Measurements from ENCODE around the gene AP2B1. TPM values are rescaled to one million over a fixed set of nuclear protein-coding genes. Genes with fewer than 3 reads are reported as not detected.

The AP2B1 gene
- total RNA-seq, 1 donor from 2014 or later, result 330 TPM

- no peaks in the 10 kb centered on the region for H3K36me3 Mint-ChIP-seq (ENCODE audit: low read depth, unreplicated experiment)
- H3K4me1 Mint-ChIP-seq (ENCODE audit: unreplicated experiment), result peaks cover 4% of the 10 kb centered on the region
- TF ChIP-seq CTCF (IDR thresholded peaks at IDR 0.05; ENCODE audit: unreplicated experiment), result peak; percentile 25
- peaks cover 14% of the 10 kb centered on the region for H3K27me3 Mint-ChIP-seq (ENCODE audit: unreplicated experiment)
- H3K4me3 Mint-ChIP-seq (ENCODE audit: unreplicated experiment), result no peak overlapping the region
- H3K9me3 Mint-ChIP-seq (ENCODE audit: unreplicated experiment), result no peaks in the 10 kb centered on the region
- H3K27ac Mint-ChIP-seq (ENCODE audit: unreplicated experiment), result no peak overlapping the region
- no peak for DNase-seq (ENCODE audit: low spot score)
Measured at GRCh38 chr17:35740997-35741931, 154.1 kb downstream of the AP2B1 start.

DNA sequence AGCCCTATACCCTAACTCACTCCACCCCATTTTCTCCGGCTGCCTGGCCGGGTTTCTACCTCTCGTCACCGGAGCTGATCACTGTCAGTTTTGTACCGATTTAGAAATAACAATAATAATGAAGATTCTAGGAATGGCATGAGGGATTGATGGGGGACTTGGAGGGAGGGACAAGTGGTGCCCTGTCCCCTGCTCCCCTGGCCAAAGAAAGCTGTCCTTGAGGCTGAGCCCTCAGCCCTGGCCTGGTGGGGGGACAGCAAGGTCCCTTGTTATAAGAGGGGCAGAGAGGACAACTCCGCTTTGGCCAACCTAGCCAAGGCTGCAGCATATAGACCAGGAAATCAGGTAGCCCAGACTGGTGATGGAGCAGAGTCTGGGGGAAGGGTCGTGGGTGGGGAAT, 155.4 kb downstream of the AP2B1 start:
- Mint-ChIP-seq H3K4me3 (ENCODE audit: unreplicated experiment) (no peak overlapping the region), H3K36me3 (ENCODE audit: low read depth, unreplicated experiment) (no peaks in the 10 kb centered on the region), H3K9me3 (ENCODE audit: unreplicated experiment) (no peaks in the 10 kb centered on the region), H3K27me3 (ENCODE audit: unreplicated experiment) (peaks cover 15% of the 10 kb centered on the region), H3K4me1 (ENCODE audit: unreplicated experiment) (peaks cover 4% of the 10 kb centered on the region), H3K27ac (ENCODE audit: unreplicated experiment) (no peak overlapping the region)
- TF ChIP-seq CTCF (IDR thresholded peaks at IDR 0.05; ENCODE audit: unreplicated experiment), result no peak
- DNase-seq (ENCODE audit: low spot score), result no peak

- peaks cover 4% of the 10 kb centered on the region for H3K4me1 Mint-ChIP-seq (ENCODE audit: unreplicated experiment)
- no peaks in the 10 kb centered on the region for H3K9me3 Mint-ChIP-seq (ENCODE audit: unreplicated experiment)
- DNase-seq (ENCODE audit: low spot score), result no peak
- H3K27ac Mint-ChIP-seq (ENCODE audit: unreplicated experiment), result no peak overlapping the region
- TF ChIP-seq CTCF (IDR thresholded peaks at IDR 0.05; ENCODE audit: unreplicated experiment), result no peak
- H3K36me3 Mint-ChIP-seq (ENCODE audit: low read depth, unreplicated experiment), result no peaks in the 10 kb centered on the region
- peaks cover 15% of the 10 kb centered on the region for H3K27me3 Mint-ChIP-seq (ENCODE audit: unreplicated experiment)
- H3K4me3 Mint-ChIP-seq (ENCODE audit: unreplicated experiment), result no peak overlapping the region
Measured at GRCh38 chr17:35742896-35743477, 155.9 kb downstream of the AP2B1 start.

- DNase-seq (ENCODE audit: low spot score), result peak; percentile 67
- Mint-ChIP-seq H3K4me3 (ENCODE audit: unreplicated experiment) (no peak overlapping the region), H3K36me3 (ENCODE audit: low read depth, unreplicated experiment) (no peaks in the 10 kb centered on the region), H3K27me3 (ENCODE audit: unreplicated experiment) (peaks cover 18% of the 10 kb centered on the region), H3K9me3 (ENCODE audit: unreplicated experiment) (no peaks in the 10 kb centered on the region), H3K4me1 (ENCODE audit: unreplicated experiment) (peaks cover 4% of the 10 kb centered on the region), H3K27ac (ENCODE audit: unreplicated experiment) (no peak overlapping the region)
- TF ChIP-seq CTCF (IDR thresholded peaks at IDR 0.05; ENCODE audit: unreplicated experiment), result no peak
Measured at GRCh38 chr17:35743626-35744328, 156.7 kb downstream of the AP2B1 start.
